ENCODE measurements around the gene ADCY3. TPM values are rescaled to one million over a fixed set of nuclear protein-coding genes. Genes with fewer than 3 reads are reported as not detected.

The ADCY3 gene
- total RNA-seq, 3 donors from 2014 or later (not counting 1 experiment from before 2014, with no cell fraction given), result 5.4 to 9.2 (median 7.6) TPM

DNA sequence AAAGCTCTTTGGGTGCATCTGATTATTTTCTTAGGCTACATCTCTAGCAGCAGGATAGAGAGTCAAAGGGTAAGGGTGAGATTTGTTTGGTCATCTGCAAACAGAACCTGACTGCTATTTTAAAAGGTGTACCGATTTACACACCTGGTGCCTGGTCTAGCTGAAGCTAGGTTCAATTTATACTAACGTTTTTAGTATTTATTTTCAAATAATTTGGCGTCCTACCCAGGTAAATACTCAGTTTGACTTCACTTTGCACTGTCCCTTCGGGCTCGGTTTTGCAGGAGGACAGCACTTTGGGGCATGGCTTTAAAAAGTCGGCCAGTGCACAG is 127.5 kb downstream of the ADCY3 start:
- Mint-ChIP-seq H3K9me3 (no peaks in the 10 kb centered on the region), H3K4me3 (peak overlapping the region; percentile 97), H3K36me3 (peaks cover 8% of the 10 kb centered on the region), H3K27me3 (ENCODE audit: low read depth in 2 of 2) (no peaks in the 10 kb centered on the region), H3K4me1 (peaks cover 27 to 36% of the 10 kb centered on the region in 2 donors), H3K27ac (peak overlapping the region; percentile 96 to 99)
- intact Hi-C loops (cut with micrococcal nuclease), result loop anchor here (2.0 to 10.0 kb wide), 4 partner anchors 46 to 182 kb away; partner anchors contain the start of gene DNAJC27
- ATAC-seq, result no peak
- Histone ChIP-seq H3K4me1 (ENCODE audit: control insufficient read depth, insufficient read depth, low read length) (peaks cover 7% of the 10 kb centered on the region), H3K27me3 (ENCODE audit: control insufficient read depth, insufficient read depth, low read length) (no peaks in the 10 kb centered on the region), H3K9me3 (ENCODE audit: control insufficient read depth, insufficient read depth, low read length) (no peaks in the 10 kb centered on the region), H3K36me3 (ENCODE audit: control insufficient read depth, insufficient read depth, low read length) (no peaks in the 10 kb centered on the region), H3K4me3 (ENCODE audit: low read length) (peak overlapping the region; percentile 78), H3K27ac (ENCODE audit: low read length) (peak overlapping the region; percentile 91)
- TF ChIP-seq, protein P1, sequence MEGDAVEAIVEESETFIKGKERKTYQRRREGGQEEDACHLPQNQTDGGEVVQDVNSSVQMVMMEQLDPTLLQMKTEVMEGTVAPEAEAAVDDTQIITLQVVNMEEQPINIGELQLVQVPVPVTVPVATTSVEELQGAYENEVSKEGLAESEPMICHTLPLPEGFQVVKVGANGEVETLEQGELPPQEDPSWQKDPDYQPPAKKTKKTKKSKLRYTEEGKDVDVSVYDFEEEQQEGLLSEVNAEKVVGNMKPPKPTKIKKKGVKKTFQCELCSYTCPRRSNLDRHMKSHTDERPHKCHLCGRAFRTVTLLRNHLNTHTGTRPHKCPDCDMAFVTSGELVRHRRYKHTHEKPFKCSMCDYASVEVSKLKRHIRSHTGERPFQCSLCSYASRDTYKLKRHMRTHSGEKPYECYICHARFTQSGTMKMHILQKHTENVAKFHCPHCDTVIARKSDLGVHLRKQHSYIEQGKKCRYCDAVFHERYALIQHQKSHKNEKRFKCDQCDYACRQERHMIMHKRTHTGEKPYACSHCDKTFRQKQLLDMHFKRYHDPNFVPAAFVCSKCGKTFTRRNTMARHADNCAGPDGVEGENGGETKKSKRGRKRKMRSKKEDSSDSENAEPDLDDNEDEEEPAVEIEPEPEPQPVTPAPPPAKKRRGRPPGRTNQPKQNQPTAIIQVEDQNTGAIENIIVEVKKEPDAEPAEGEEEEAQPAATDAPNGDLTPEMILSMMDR (IDR thresholded peaks at IDR 0.05), result no peak
- WGBS (ENCODE audit: insufficient coverage), result 3% methylated on average over 6 of the region's 6 CpGs
- no peak for DNase-seq

DNA sequence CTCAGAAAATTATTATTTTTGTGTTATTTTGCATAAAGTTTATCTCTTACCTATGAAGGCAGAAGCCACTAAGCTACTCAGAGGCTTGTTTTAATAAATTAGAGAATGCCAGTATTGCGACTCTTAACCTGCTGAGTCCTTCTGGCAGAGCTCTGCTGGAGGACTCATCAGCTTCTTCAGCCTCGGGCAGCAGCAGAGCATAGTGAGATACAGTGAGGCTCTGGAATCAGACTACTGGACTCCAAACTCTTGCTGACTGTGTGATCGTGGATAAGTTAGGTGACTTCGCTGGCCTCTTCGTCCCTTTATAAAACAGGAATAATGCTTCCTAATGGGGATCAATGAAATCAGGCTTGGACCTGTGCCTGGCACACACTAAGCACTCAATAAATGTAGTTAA is 128.6 kb downstream of the ADCY3 start:
- H3K4me3 ChIP-seq (ENCODE audit: low read length), result no peak overlapping the region
- Mint-ChIP-seq H3K9me3 (no peaks in the 10 kb centered on the region), H3K27me3 (ENCODE audit: low read depth in 2 of 2) (no peaks in the 10 kb centered on the region), H3K4me1 (peaks cover 16 to 28% of the 10 kb centered on the region in 2 donors), H3K4me3 (no peak overlapping the region), H3K36me3 (peaks cover 8% of the 10 kb centered on the region), H3K27ac (no peak overlapping the region)
- no peak for ATAC-seq
- no peaks in the 10 kb centered on the region for H3K27me3 ChIP-seq (ENCODE audit: control insufficient read depth, insufficient read depth, low read length)
- H3K9me3 ChIP-seq (ENCODE audit: control insufficient read depth, insufficient read depth, low read length), result no peaks in the 10 kb centered on the region
- H3K4me1 ChIP-seq (ENCODE audit: control insufficient read depth, insufficient read depth, low read length), result peaks cover 7% of the 10 kb centered on the region
- H3K36me3 ChIP-seq (ENCODE audit: control insufficient read depth, insufficient read depth, low read length), result no peaks in the 10 kb centered on the region
- DNase-seq, result no peak
- H3K27ac ChIP-seq (ENCODE audit: low read length), result no peak overlapping the region
- TF ChIP-seq, protein P1 (IDR thresholded peaks at IDR 0.05), result no peak
- WGBS (ENCODE audit: insufficient coverage), result over 99% methylated on average over 5 of the region's 5 CpGs
- intact Hi-C loops (cut with micrococcal nuclease), result loop anchor here (10.0 kb wide), 1 partner anchor 183 kb away; the partner anchor contains the start of gene DNAJC27

DNA sequence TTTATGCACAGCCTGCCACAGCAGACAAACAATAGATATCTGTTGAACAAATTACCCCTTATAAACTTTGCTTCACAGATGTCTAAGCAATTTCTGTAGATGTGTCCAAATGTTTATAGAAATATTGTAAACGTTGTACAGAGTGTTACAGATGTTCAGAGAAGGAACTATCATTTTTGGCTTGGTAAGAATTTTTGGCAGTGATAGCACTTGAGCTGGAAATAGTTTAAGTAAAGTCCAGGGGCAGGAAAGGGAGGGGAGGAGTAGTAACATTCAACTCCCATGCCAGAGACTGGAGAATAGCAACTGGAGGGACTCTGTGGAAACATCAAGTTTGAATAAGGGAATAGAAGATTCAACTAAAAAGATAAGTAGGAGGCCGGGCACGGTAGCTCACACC is 131.2 kb downstream of the ADCY3 start:
- Histone ChIP-seq H3K27ac (ENCODE audit: low read length) (no peak overlapping the region), H3K4me3 (ENCODE audit: low read length) (no peak overlapping the region), H3K36me3 (ENCODE audit: control insufficient read depth, insufficient read depth, low read length) (no peaks in the 10 kb centered on the region), H3K9me3 (ENCODE audit: control insufficient read depth, insufficient read depth, low read length) (no peaks in the 10 kb centered on the region), H3K27me3 (ENCODE audit: control insufficient read depth, insufficient read depth, low read length) (no peaks in the 10 kb centered on the region), H3K4me1 (ENCODE audit: control insufficient read depth, insufficient read depth, low read length) (peaks cover 4% of the 10 kb centered on the region)
- DNase-seq (no peak), ATAC-seq (no peak)
- Mint-ChIP-seq H3K4me1 (peaks cover 18 to 23% of the 10 kb centered on the region in 2 donors), H3K27me3 (ENCODE audit: low read depth in 2 of 2) (no peaks in the 10 kb centered on the region), H3K36me3 (peaks cover 8% of the 10 kb centered on the region), H3K9me3 (no peaks in the 10 kb centered on the region), H3K27ac (no peak overlapping the region), H3K4me3 (no peak overlapping the region)
- intact Hi-C loops (cut with micrococcal nuclease), result no loop called here
- TF ChIP-seq, protein P1 (IDR thresholded peaks at IDR 0.05), result no peak
- 98% methylated on average over 3 of the region's 3 CpGs for WGBS (ENCODE audit: insufficient coverage)

DNA sequence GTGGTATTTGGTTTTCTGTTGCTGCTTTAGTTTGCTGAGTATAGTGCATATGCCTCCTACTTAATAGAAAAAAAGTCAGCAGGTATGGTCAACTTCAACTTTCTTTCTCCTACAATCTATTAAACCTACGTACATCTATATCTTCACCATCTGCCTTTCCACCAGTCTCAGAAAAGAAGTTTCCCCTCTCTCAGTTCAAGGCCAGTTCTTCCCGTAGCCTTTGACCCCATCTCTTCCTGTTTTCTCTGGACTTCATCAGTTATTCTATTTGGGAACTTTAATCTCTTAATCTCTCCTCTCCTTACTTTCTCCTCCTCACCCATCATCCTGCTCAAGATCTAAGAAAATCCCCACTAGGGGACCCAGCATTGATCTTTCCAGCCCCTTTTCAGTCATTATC is 132.5 kb downstream of the ADCY3 start:
- Mint-ChIP-seq H3K36me3 (peaks cover 8% of the 10 kb centered on the region), H3K9me3 (no peaks in the 10 kb centered on the region), H3K27me3 (ENCODE audit: low read depth in 2 of 2) (no peaks in the 10 kb centered on the region), H3K27ac (no peak overlapping the region), H3K4me3 (no peak overlapping the region), H3K4me1 (peaks cover 8 to 12% of the 10 kb centered on the region in 2 donors)
- no peak overlapping the region for H3K27ac ChIP-seq (ENCODE audit: low read length)
- TF ChIP-seq, protein P1 (IDR thresholded peaks at IDR 0.05), result no peak
- no peaks in the 10 kb centered on the region for H3K36me3 ChIP-seq (ENCODE audit: control insufficient read depth, insufficient read depth, low read length)
- H3K27me3 ChIP-seq (ENCODE audit: control insufficient read depth, insufficient read depth, low read length), result no peaks in the 10 kb centered on the region
- ATAC-seq, result no peak
- H3K4me1 ChIP-seq (ENCODE audit: control insufficient read depth, insufficient read depth, low read length), result no peaks in the 10 kb centered on the region
- WGBS (ENCODE audit: insufficient coverage), result 86% methylated on average over 2 of the region's 2 CpGs
- intact Hi-C loops (cut with micrococcal nuclease), result no loop called here
- DNase-seq, result no peak
- H3K4me3 ChIP-seq (ENCODE audit: low read length), result no peak overlapping the region
- H3K9me3 ChIP-seq (ENCODE audit: control insufficient read depth, insufficient read depth, low read length), result no peaks in the 10 kb centered on the region
